Stimulated activated CD8-positive, alpha-beta memory T cell treated with anti-CD3 and anti-CD28 coated beads, Interleukin-12 subunit alpha, Interleukin-12 subunit beta, amount 100 ng/mL, for 1 hour (primary cell): ENCODE measurements around the gene ACOT8.
"Not testable (repeated sequence)": the region's sequence is repeated elsewhere in the genome, so short reads cannot be mapped to it uniquely, and the experiment has no call there.

Source experiments
- DNase-seq: peaks from one replicate; pipeline ENCODE4 v3.0.0-alpha.2; 2020; ENCODE audit warnings: low read depth

Gene ACOT8

DNA sequence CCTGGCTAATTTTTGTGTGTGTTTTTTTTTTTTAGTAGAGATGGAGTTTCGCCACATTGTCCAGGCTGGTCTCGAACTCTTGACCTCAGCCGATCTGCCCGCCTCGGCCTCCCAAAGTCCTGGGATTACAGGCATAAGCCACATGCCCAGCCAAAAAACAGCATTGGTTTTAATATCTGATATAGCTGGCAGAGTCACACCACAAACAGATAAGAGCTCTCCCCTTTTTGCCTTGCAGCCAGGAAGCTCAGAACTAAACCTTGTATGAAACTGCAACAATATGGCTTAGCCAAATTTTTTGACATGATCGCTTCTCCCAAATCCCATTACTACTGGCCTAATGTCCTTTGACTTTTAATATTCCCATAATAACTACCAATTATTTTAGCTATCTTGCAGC, 4.9 kb downstream of the ACOT8 start:
- no peak for DNase-seq

DNA sequence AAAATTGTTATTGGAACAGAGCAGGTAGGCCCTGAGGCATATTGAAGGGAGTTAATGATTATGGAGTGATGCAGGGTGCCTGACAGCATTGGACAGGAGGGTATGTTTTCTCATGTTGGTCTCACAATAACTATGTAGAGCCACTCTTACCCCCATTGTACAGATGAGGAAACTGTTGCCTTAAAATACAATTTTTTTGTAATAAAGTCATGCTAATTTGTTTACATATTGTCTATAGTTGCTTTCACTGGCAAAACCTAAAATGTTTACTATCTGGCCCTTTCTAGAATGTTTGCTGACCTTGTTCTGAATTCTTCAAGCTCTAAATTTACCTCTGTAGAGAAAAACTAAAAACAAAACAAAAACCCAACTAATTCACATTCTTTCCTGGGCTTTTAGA, 5.7 kb downstream of the ACOT8 start:
- DNase-seq, result no peak

DNA sequence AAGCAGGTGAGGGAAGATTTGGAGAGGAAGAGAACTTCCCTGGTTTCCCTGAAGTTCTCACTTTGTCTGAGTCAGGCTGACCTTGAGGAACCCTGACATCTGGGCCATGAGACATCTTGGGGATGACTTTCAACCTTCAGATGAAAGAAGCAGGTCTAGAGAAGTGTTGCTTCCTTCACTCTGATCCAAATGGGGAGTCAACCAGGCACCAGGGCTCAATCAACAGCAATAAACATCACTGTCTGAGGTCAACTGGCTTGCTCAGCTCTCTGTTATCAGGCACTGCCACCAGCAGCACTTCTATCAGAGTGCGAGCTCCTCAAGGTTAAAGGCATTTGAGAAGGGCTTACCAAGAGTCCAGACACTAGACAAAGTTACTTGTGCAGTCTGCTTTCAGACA, 6.3 kb downstream of the ACOT8 start:
- DNase-seq, result no peak

DNA sequence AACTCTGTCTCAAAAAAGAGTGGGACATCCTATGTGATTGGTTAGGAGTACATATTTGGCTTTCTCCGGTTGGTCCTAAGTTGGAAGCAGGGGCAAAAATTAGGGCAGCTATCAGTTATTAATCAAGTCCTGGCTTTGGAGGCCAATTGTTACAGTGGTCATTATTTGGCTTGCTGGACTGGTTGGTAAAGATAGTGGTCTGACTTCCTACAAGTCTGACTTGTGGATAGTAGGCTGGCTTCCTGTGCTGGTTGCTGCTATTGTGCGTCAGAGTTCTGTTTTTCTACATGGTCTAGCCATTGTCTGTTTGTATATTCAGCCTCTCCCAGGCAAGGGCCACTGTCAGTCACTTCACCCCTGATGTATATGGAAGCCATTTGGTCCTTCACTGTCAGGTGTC, 7.0 kb downstream of the ACOT8 start:
- DNase-seq, result no peak

DNA sequence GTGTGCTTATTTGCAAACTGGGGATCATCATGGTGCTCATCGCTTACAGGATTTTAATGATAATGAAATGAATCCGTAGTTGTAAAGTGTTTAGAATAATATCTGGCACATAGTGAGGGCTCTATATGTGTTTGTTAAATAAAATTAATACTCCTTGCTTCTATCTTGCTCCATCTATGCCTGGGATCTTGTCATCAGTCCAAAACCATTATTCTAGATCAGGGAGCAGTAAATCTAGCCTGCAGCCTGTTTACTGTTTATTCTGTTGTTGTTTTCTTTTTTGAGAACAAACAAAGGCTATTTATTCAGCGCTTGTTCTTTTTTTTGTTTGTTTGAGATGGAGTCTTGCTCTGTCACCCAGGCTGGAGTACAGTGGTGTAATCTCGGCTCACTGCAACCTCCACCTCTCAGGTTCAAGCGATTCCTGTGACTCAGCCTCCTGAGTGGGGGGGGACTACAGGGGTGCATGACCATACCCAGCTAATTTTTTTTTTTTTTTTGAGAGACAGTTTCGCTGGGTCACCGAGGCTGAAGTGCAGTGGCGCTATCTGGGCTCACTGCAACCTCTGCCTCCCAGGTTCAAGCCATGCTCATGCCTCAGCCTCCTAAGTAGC, 8.1 kb downstream of the ACOT8 start:
- no peak for DNase-seq

DNA sequence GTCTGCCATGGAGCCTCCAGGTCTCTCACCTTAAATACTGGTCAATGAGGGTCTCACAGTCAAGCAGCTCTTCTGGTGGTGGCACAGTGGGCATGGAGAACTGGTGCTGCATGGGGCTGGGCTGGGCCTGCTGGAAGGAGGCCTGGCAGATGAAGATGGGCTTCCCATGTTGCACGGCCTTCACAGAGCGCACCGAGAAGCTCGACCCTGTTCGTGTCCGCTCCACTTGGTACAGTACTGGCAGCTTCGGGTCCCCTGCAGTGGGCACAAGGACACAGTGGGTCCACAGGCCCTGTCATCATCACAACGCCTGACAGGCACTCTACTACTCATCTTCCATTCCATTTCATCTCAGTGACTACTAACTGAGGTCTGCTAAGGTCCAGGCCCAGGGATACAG, 8.8 kb downstream of the ACOT8 start:
- DNase-seq, result no peak

DNA sequence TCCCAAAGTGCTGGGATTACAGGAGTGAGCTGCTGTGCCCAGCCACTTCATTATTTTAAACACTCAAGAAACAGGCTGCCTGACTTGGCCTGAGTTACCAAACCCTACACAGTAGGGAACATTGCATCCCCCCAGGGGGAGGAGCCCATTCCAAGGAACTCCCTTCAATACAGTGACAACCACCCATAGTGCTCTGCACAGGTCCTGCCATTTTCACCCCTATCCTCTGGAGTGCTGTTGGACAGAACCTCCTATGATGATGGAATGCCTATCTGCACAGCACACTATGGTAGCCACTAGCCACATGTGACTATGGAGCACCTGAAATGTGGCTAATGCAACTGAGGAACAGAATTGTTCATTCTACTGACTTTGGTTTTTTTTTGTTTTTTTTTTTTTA, 11.7 kb downstream of the ACOT8 start:
- DNase-seq, result no peak

DNA sequence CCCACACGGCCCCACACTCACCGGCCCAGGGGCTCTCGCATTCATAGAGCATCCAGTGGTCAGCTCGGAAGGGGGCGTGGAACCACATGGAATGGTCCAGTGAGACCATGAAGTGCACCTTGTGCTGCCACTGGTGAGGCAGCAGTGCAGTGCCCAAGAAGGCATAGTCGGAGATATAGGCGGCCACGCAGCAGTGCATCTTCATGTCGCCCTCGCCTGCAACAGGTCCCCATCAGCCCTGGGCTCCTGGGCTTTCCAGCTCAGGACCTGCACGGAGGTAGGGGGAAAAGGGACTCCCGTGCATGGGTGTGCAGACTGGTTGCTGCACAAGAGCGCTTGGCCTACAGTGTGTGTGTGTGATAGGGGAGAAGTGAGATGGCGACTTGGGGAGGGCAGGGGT, 13.7 kb downstream of the ACOT8 start:
- no peak for DNase-seq

DNA sequence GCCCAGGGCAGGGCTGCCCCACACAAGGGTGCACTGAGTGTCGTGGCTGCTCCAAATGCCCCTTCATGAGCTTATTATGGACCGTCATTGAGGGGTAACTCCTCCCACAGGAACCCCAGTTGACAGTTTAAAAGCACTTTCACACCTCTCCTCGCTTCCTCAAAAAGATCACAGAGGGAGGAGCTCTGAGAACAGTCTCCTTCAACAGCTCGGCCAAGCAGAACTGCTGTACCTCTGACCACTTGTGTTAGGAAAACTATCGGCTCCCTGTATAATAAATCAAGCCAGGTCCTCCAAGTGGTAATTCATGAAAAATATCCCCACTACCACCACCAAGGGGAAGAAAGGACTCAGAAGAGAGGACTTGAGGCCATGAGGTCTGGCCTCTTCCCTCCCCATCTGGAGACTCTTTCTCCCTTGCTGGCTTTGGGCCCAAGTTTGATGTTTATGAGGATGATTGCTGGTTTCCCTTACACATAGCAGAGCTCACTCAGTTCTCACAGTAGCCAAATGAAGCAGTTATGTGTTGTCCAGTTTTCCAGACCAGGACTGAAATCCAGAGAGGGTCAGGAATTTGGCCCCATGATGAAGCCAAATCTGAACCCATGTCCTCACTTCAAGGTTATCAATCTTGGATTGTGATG, 14.9 kb downstream of the ACOT8 start:
- no peak for DNase-seq

DNA sequence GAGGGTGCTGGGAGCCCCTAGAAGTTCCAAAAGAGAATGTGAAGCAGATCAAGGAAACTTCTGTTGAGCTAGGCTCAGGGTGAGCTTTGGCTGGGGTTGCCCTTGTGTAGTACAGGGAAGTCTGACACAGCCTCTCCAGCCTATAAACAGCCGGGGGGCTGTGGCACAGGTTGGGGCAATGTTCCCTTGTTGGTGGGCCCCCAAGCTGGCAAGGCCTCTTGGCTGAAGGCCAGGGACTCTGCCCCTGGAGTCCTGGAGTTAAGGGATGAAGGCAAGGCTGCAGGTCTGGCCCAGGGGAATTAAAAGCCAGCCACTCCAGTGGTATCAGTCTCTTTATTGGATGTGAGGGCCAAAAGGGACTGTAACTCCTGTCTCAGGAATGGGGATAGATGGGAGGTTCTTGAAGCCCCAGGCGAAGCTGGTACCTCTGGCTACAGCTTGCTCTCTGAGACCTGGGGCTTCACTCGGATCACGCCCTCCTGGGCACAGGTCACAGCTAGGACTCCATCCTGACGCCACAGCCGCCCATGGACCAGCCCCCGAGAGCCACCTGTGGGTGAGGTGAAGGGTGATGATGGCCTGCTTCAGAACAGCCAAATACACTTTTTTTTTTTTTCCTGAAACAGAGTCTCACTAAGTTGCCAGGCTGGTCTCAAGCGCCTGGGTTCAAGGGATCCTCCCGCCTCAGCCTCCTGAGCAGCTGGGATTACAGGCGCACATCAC, 15.6 kb downstream of the ACOT8 start:
- no peak for DNase-seq

DNA sequence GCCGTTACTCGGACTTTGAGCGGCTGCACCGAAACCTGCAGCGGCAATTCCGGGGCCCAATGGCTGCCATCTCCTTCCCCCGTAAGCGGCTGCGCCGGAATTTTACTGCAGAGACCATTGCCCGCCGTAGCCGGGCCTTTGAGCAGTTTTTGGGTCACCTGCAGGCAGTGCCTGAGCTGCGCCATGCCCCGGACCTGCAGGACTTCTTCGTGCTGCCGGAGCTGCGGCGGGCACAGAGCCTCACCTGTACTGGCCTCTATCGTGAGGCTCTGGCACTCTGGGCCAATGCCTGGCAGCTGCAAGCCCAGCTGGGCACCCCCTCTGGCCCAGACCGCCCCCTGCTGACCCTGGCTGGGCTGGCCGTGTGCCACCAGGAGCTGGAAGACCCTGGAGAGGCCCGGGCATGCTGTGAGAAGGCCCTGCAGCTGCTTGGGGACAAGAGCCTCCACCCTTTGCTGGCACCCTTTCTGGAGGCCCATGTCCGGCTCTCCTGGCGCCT, 16.4 kb downstream of the ACOT8 start:
- no peak for DNase-seq

DNA sequence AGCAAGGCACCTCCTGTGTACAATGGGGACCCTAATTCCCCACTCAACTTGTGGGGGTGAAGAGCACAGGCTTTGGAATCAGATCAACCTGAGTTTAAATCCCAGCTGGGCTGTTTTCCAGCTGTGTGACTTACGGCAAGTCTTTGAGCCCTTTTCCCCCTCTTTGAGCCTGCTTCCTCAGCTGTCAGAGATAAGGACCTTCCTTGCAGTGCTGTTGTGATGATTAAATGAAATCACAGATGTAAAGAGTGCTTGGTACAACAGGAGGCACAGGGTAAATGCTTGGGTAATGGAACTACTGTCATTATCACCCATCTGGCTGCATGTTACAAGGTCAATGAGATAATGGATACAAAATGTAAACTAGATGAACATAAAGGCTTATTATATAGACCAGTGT, 20.4 kb downstream of the ACOT8 start:
- no peak for DNase-seq

DNA sequence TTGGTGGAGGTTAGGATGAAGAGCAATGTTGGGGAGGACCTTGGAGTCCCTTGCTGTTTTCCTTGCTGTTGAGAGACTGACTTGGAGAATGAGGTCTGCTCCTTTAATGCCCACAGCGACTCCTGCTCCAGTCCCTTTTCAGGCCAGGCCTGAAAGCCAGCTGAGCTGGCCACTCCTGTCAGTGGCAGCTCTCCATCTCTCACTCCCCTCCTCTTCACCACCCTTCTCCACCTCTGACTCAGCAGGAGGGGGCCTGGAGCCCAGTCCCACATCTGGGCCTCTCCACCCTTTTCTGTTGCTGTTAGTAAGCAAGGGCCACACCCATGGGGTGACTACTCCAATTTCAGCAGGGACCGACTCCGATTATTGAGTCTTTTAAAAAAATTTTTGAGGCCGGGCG, 21.4 kb downstream of the ACOT8 start:
- no peak for DNase-seq

DNA sequence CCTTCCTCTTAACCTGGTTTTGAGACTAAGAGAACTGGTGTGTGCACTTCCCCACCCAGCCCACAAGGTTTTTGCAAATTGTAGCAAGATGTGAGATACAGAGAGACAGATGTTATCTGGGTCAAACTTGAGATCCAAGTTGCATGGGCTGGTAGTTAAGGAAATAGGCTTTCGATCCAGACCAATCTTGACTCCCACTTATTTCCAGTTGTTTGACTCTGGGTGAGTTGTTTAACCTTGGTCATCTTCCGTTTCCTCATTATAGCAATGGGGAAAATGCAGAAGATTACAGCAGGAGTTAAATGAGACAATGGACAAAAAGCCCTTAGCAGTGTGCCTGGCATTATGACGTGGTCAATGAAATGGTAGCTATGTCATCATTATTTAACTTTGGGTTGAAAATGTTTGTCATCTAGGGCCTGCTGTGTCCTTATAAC, 21.8 kb downstream of the ACOT8 start:
- DNase-seq, result no peak

DNA sequence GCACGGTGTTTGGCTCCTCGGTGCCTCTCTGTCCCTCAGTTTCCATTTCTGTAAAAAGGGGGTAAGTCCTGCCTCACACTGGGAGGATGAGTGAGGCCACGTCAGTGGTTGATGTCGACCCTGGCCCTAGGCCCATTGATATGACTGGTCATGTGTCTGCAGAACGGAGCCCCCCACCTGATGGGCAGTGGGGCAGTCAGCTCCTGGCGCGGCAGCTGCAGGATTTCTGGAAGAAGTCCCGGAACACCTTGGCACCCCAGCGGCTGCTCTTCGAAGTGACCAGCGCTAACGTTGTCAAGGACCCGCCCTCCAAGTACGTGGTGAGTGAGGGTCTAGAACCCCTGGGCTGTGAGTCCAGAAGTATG, 22.4 kb downstream of the ACOT8 start:
- DNase-seq, result no peak

DNA sequence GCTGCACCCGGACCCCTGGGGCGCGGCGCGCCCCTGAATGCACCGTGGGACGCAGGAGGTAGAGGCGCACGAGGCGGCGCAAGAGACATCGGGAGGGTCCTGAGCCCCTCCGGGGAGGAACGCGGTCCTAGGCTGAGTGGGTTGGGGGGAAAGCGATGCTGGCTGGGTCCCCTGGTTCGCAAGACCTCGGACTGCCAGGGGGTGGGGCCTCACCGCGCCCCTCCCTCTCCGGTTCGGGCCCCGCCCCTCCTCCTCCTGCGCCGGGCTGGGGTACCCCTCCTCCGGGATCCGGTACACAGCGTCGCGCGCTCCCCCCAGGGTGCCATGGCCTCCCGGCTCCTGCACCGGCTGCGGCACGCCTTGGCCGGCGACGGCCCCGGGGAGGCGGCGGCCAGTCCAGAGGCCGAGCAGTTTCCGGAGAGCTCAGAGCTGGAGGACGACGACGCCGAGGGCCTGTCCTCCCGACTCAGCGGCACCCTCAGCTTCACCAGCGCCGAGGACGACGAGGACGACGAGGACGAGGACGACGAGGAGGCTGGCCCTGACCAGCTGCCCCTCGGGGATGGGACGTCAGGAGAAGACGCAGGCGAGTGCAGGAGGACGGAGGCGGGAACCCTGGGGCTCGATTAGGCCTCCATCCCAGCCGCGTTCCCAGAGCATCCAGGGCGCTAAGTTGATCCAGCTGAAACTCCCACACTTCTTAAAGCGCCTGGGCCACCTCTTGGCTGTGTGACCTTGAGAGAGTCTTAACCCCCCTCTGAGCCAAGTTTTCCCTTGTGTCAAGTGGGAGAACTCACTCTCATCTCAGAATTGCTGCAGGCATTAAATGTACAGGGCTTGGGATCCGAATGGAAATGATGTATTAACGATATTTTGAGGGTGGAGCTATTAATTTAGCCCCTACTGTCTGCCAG, 23.1 kb downstream of the ACOT8 start:
- DNase-seq, result no peak

DNA sequence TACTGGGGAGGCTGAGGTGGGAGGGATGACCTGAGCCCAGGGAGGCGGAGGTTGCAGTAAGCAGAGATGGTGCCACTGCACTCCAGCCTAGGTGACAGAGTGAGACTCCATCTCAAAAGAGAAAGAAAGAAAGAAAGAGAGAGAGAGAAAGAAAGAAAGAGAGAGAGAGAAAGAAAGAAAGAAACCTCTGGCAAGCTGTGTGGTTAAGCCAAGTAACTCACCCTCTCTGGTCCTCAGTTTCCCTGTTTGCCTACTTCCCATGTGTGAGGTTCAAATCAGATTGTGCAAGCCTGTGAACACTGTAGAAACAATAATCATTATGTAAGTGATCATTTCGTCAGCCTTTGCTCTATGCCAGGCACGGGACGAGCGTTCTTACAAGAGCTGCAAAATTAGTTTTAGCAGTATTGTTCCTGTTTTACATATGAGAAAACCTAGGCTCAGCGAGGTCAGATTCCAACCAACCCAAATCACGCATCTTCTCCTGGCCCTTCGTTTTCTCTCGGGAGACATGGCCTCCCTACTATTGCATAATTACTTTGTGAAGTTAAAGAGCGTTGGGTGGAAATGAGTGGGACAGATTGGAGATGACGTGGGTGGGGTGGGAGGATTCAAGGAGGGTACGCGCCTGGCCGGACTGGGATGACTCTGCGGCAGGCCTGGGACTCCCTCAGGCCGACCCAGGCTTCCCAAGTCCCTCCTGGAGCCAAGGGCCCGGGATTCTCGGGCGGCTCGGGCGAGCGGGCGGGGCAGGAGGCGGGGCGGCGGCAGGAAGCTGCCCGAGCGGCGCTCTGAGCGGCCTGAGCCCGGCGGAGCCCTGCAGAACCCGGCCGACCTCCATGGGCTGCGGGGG, 23.9 kb downstream of the ACOT8 start, which contains the start of gene SNX21:
Gene SNX21, plus strand, starts transcription at position 770 of the 853 bp plus-strand sequence. CDS start 121 bp downstream, outside the sequence.
- no peak for DNase-seq

DNA sequence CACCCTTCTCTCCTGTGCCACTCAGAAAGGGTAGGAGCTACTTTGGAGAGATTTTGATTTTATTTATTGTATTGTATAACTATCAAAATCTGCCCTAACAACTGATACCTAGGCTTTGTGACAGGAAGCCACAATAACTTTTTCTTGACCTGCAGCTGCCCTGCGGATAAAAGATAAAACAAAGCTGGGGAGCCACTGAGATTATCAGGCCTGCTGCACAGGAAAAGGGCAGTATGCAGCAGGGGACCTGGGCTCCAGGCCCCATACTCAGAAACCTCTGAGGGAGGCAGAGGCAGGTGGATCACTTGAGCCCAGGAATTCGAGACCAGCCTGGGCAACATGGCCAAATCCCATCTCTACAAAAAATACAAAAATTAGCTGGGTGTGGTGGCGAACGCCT, 24.6 kb downstream of the ACOT8 start:
- no peak for DNase-seq

DNA sequence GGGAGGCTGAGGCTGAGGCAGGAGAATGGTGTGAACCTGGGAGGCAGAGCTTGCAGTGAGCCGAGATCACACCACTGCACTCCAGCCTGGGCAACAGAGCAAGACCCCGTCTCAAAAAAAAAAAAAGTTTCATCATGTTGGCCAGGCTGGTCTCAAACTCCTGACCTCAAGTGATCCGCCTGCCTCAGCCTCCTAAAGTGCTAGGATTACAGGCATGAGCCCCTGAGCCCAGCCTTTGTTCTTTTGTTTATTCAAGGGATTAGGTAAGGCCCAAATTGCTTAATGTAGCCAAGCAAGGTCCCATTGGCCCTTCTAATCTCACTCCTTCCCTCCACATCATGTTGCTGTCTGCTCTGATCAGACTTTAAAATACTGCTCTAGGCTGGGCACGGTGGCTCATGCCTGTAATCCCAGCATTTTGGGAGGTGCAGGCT, 27.5 kb downstream of the ACOT8 start:
- DNase-seq, result not testable (repeated sequence)

DNA sequence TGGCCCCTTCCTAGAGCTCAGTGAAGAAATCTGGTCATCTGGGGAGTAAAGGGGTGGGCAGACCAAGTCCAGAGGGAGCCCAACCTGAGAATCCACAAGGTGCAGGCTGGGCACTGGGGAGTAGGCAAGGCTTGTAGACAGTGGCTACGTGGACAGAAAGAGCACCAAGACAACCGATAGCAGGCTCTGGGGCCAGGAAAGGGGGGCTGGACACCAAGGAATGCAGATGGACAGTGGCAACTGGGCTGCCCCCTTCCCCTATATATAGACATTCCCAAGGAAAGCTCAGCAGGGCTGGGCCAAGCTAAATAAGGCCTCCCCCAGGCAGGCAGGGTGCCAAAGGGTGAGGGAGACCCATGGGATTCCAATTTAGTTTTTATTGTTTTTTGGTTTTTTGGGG, 28.6 kb downstream of the ACOT8 start:
- DNase-seq, result no peak

DNA sequence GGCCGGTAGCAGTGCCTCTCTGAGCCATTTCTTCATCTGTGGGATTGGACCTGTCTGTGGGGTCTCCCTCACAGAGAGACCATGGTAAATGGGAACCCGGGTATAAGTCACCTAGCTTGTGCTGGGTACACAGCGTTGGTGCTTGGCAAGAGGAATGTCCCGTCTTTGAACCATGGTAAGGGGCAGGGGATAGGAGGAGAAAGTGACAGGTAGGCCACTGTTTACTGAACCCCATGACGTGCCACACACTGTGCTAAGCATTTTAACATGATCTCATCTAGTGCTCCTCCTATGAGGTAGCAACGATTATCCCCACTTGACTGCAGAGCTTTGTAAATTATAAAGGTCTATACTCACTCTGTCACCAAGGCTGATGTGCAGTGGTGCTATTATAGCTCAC, 29.5 kb downstream of the ACOT8 start:
- DNase-seq, result no peak
